Measurements from ENCODE around the gene SLC35B2. TPM values are rescaled to one million over a fixed set of nuclear protein-coding genes. Genes with fewer than 3 reads are reported as not detected.

SLC35B2 gene
- total RNA-seq, 2 donors from 2014 or later = 42.7 to 52.2 TPM

DNA sequence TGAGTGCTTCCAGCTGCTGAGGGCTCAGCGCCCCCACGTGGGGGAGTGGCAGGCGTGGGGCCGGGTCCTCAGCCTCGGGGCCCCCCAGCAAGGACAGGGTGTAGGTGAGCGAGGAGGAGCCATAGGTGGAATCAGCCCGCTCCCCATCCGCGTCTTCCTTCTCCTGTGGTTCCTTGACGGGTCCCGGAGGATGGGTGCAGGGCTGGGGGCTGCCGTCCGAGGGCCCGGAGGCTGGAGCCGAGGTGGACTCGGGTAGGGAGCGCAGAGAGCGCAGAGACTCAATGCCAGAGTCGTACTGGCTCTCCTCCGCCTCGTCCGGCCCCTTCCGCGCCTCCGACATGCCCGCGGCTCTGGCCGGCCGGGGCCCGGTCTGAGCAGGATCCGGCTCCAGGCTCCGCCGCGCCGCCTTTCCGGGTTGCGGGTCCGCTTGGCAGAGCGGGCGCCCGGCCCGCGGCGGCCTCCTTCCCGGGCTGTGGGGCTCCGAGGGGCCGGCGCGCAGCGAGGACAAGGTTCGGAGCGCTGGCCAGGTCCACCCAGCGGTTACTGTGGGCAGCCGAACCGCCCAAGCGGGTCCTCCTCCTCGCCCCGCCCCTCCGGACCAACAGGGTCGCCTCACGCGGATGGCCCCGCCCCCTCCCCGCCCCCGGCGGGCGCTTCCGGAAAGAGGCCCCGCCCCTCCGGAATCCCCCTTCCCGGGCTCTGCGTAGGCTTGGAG is 7.8 kb upstream of the SLC35B2 start, which contains the start of gene NFKBIE:
TSS of gene NFKBIE (minus strand) at position 545 of the 715 bp plus-strand sequence. CDS start at position 340, 205 bp downstream.
- no peaks in the 10 kb centered on the region for H3K9me3 ChIP-seq
- DNase-seq = peak; percentile 98
- peaks cover 12% of the 10 kb centered on the region for H3K27me3 ChIP-seq
- intact Hi-C loops (cut with DNase I) = no loop called here
- no peak for TF ChIP-seq CTCF (IDR thresholded peaks at IDR 0.05)
- peak within 1 kb of the TSS; percentile 89 to 95 for H3K9ac ChIP-seq (ENCODE audit: low read depth in 2 of 2, low read length in 2 of 2)
- H3K36me3 ChIP-seq = peaks cover under 1% of the 10 kb centered on the region
- peaks cover 10% of the 10 kb centered on the region for H3K4me1 ChIP-seq
- peak within 1 kb of the TSS; percentile 85 for H3K27ac ChIP-seq
- H3K4me3 ChIP-seq = peak within 1 kb of the TSS; percentile 92

GRCh38 chr6:44264154-44265006 is 7.1 kb upstream of the SLC35B2 start:
- peak overlapping the region; percentile 92 for H3K4me3 ChIP-seq
- DNase-seq = peak; percentile 60
- peaks cover 10% of the 10 kb centered on the region for H3K4me1 ChIP-seq
- H3K27me3 ChIP-seq = peaks cover 7% of the 10 kb centered on the region
- H3K36me3 ChIP-seq = peaks cover 8% of the 10 kb centered on the region
- no peak for TF ChIP-seq CTCF (IDR thresholded peaks at IDR 0.05)
- peak overlapping the region; percentile 85 for H3K27ac ChIP-seq
- H3K9ac ChIP-seq (ENCODE audit: low read depth in 2 of 2, low read length in 2 of 2) = peak overlapping the region; percentile 89 to 95
- no peaks in the 10 kb centered on the region for H3K9me3 ChIP-seq
- intact Hi-C loops (cut with DNase I) = no loop called here

DNA sequence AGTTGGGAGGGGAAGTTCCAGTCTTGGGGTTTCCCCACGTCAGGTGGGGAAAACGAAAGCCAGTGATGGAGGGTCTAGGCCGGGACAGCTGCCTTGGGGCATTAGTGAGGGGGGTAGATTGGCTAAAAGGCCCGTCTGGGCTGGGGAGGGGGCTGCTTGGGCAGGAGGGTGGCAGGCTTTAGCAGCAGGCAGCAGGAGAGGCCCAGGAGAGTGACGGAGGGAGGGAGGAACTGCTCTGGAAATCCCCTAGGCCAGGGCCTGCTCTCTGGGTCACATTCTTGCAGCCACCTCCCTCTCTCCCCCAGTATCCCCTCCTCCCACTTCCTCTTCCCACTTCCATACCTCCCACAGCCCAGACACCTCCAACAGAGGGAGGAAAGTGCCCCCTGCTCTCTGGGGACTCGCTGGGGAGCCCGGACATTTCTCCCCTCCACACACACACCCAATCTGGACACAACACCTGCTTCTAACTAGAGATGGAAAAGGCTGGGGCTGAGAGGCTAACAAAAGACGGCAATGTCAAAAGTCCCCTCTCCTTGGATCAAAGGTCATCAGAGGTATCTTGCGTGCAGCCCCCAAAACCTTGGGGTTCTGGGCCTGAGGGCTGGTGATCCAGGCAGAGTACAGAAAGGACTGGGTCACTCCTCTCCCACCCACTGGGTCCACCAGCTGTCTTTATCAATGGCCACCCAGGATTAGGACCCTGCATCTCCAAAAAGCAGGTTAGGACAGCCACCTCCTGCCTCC is 6.2 kb upstream of the SLC35B2 start:
- H3K4me1 ChIP-seq = peaks cover 10% of the 10 kb centered on the region
- H3K27ac ChIP-seq = peak overlapping the region; percentile 85
- no peaks in the 10 kb centered on the region for H3K27me3 ChIP-seq
- intact Hi-C loops (cut with DNase I) = no loop called here
- H3K9ac ChIP-seq (ENCODE audit: low read depth in 2 of 2, low read length in 2 of 2) = peak overlapping the region; percentile 89 to 95
- H3K36me3 ChIP-seq = peaks cover 8% of the 10 kb centered on the region
- DNase-seq = peak; percentile 56
- peak overlapping the region; percentile 92 for H3K4me3 ChIP-seq
- H3K9me3 ChIP-seq = no peaks in the 10 kb centered on the region
- TF ChIP-seq CTCF (IDR thresholded peaks at IDR 0.05) = no peak

DNA sequence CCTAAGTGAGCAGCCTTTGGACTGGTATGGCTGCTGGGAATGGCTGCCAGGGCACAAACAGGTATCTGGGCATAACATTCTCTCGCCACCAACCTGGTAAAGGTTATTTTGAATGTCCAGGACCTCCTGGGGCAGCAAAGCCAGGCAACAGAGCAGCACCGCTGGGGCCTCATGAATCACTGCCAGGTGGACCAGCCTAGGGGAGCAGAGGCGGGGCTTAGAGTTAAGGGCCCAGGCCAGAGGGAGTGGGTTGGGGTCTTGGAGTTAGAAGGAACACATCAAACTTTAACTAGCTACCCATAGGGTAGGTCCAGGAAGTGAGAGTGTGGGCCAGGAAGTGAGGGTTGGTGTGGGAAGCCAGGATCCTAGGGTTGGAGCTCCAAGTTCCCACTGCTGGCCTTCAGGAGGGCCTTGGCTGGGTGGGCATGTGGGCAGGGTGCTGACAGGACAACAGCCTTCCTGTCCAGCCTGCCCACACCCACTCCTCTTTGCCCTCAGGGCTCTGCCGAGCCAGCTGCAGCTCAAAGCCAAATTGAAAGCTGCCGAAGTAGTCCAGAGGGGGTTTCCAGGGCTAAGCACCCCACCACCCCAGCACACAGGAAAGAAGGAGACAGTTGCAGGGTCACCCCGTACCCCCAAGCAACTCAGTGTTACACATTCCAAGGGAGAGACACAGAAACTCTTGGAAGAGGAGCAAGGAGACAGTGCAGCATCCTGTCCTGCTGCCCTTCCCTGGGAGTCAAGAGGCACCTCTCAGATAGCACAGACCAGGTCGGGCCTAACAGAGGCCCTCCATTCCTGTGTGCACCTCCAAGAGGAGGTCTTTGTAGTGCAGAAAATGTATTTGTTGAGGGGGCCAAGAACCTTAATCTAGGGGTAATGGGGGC is 5.4 kb upstream of the SLC35B2 start:
- peaks cover 10% of the 10 kb centered on the region for H3K4me1 ChIP-seq
- H3K9ac ChIP-seq (ENCODE audit: low read depth in 2 of 2, low read length in 2 of 2) = peak overlapping the region; percentile 89 to 95
- DNase-seq = no peak
- peaks cover 8% of the 10 kb centered on the region for H3K36me3 ChIP-seq
- H3K27ac ChIP-seq = no peak overlapping the region
- H3K9me3 ChIP-seq = no peaks in the 10 kb centered on the region
- peak overlapping the region; percentile 92 for H3K4me3 ChIP-seq
- no peak for TF ChIP-seq CTCF (IDR thresholded peaks at IDR 0.05)
- H3K27me3 ChIP-seq = no peaks in the 10 kb centered on the region
- intact Hi-C loops (cut with DNase I) = no loop called here

All from colonic mucosa (tissue), 4 donors.